ENCODE measurements around the gene ETS2.
"Not testable (repeated sequence)": the region's sequence is repeated elsewhere in the genome, so short reads cannot be mapped to it uniquely, and the experiment has no call there.

The ETS2 gene

GRCh38 chr21:38818325-38818723 is 12.6 kb downstream of the ETS2 start:
- DNase-seq, result no peak

GRCh38 chr21:38819051-38819718 is 13.5 kb downstream of the ETS2 start:
- no peak for DNase-seq

GRCh38 chr21:38819719-38820159 is 14.0 kb downstream of the ETS2 start:
- DNase-seq, result peak; percentile 91

DNA sequence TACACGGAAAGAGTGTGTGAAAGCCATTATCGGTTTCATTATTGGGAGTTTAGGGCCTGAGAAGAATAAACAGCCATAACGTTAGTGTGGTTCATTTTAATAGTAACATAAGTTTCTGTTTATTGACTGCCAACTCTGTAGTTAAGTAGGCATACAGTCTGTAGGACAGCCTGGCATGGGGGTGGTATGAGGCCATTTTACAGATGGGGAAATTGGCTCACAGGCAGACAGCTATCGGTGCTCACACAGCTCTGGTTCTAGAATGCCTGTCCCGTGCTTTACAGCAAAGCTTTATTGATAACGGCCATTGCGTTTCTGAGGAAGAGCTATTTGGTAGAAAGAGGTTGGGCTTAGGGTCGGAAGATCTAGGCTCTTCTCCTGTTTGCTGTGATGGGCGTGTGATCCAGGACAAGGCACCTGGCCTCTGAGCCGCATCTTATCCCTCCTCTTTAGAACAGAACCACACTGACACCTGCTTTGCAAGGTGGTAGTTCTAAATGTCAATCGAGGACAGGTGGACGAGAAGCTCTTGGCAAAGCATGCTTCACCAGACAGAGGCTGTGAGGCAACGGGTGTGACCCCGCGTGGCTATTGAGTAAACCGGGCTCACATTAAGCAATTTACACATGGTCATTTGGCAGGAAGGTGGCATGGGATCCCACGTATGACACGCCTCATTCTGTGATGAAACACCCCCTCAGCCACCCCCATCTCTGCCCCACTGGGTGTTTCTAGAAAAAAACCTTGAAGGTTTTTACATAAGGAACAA is 14.9 kb downstream of the ETS2 start:
- DNase-seq, result peak; percentile 17

- DNase-seq, result peak; percentile 22
Measured at GRCh38 chr21:38821248-38821647, 15.5 kb downstream of the ETS2 start.

- DNase-seq, result peak; percentile 40
Measured at GRCh38 chr21:38821959-38822682, 16.4 kb downstream of the ETS2 start.

GRCh38 chr21:38822778-38823238 is 17.1 kb downstream of the ETS2 start:
- DNase-seq, result peak; percentile 37

GRCh38 chr21:38823737-38824123 is 18.0 kb downstream of the ETS2 start:
- no peak for DNase-seq

- peak; percentile 12 for DNase-seq
Measured at GRCh38 chr21:38824124-38824822, 18.5 kb downstream of the ETS2 start.

GRCh38 chr21:38825269-38825668 is 19.5 kb downstream of the ETS2 start:
- DNase-seq, result peak; percentile 9

GRCh38 chr21:38825921-38826320 is 20.2 kb downstream of the ETS2 start:
- DNase-seq, result no peak

- not testable (repeated sequence) for DNase-seq
Measured at GRCh38 chr21:38828111-38828510, 22.4 kb downstream of the ETS2 start.

GRCh38 chr21:38830671-38831525 is 25.2 kb downstream of the ETS2 start:
- DNase-seq, result peak; percentile 25

DNA sequence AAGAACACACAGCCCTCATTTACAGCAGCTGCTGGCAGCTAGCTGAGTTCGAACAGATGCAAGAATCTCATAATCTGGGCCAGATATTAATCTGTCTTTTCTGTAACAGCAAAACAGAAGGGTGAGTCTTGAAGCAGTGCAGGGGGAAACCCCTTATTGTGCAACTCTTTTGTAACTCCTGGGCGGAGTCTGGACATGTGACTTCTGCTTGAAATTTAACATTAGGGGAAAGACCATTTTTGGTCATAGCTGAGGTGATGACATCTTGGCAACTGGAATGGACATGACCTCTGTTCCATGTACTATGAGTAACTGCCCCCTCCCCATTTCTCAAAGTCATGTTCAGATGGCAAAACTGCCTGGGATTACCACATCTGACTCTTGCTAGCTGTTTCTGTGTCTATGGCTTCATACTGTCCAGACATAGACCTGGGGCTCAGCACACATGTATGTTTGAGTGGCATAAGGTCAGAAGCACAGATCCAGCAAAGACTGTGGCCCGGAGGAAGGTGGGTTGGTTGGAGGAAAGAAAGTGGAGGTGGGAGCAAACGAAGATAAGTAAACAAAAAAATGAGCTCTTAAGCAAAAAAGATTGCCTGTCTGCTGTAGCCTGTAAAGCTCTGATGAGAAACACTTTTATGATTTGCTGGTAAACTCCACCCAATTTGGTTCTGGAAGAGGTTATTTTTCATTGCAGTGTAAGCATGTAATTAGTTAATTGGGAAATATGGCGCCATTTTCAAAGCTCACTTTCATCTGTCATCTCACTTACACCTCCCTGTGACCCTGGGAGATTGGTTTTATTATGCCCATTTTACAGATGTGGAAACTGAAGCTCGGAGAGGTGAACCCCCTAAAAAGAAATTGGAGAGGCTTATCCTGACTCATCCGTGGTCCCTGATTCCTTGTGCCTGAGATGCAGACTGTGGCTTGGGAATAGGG is 26.1 kb downstream of the ETS2 start:
- peak; percentile 42 for DNase-seq

DNA sequence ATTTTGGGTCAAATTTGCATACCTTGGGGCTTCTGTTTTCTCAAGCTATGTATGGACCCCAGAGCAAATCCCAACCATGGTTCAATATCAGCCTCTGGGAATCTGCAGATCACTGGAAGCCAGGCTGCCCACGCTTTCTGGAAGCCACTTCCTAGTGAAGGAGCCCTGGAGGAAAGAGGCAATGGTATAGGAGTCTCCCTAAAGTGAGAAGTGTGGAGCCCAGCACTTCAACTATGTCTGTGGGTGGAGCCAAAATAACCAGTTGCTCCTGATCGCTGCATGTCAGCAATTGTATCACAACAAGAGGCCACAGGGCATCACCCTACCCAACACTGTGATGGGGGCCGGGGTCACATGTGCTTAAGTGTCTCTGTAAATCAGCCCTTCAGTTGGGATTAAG is 26.9 kb downstream of the ETS2 start:
- peak; percentile 37 for DNase-seq

GRCh38 chr21:38833117-38833516 is 27.4 kb downstream of the ETS2 start:
- DNase-seq, result peak; percentile 40

- DNase-seq, result peak; percentile 20
Measured at GRCh38 chr21:38834725-38835124, 29.0 kb downstream of the ETS2 start.

DNA sequence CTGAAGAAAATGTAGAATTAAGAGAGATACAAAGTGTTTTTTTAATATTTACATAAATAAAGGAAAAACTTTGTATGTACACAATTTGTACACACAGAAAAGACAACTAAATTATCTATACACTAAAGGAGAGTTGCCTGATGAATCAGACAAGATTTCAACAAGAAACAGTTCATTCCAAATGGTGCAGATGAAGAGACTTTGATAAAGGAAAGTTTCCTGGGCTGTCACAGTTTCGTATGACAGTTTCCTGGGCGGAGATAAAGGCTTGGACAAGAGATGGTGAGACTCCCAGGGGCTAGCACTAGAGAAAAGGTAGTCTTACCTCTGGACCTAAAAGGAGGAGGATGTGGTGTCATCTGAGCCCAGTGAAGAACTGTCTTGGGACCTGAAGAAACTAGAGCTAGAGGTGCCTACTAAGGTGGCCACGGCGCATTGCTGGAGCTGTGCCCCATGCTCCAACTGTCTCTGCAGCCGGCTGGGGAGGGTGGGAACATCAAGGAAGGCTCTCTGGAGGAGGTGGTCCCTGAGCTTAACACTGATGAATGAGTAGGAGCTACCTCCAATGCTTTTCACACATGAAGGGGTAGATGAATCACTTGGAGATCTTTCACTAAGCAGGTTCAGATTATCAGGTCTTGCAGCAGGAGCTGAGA is 32.2 kb downstream of the ETS2 start:
- DNase-seq, result peak; percentile 33

GRCh38 chr21:38838598-38839327 is 33.0 kb downstream of the ETS2 start:
- peak; percentile 33 for DNase-seq
